NCI-H226 (cell line): ENCODE results near the gene SIRT7.

ENCODE experiments used
- DNase-seq: peaks from one replicate; pipeline ENCODE4 v3.0.0-alpha.2; 2015

The SIRT7 gene

GRCh38 chr17:81904600-81905423 lies 13.2 kb downstream of the SIRT7 start:
- DNase-seq = no peak

GRCh38 chr17:81903896-81904599 lies 13.9 kb downstream of the SIRT7 start:
- DNase-seq = no peak

- DNase-seq = no peak
Observed at GRCh38 chr17:81903415-81903831, 14.6 kb downstream of the SIRT7 start.

- DNase-seq = peak; percentile 0
Observed at GRCh38 chr17:81902653-81903414, 15.1 kb downstream of the SIRT7 start.

GRCh38 chr17:81902023-81902652 lies 15.8 kb downstream of the SIRT7 start, which contains the start of gene NPB:
TSS of gene NPB (plus strand) at chr17:81902238. CDS start at chr17:81902278, 40 bp downstream.
- DNase-seq = peak; percentile 1

- DNase-seq = peak; percentile 1
Observed at GRCh38 chr17:81901167-81902022, 16.6 kb downstream of the SIRT7 start.

GRCh38 chr17:81900181-81900820 lies 17.7 kb downstream of the SIRT7 start:
- DNase-seq = peak; percentile 0

GRCh38 chr17:81899514-81900166 lies 18.3 kb downstream of the SIRT7 start:
- DNase-seq = no peak

- DNase-seq = no peak
Observed at GRCh38 chr17:81898885-81899284, 19.1 kb downstream of the SIRT7 start.

- peak; percentile 55 for DNase-seq
Observed at GRCh38 chr17:81898029-81898866, 19.7 kb downstream of the SIRT7 start.

- no peak for DNase-seq
Observed at GRCh38 chr17:81895400-81895799, 22.6 kb downstream of the SIRT7 start.

- DNase-seq = no peak
Observed at GRCh38 chr17:81891303-81891552, 26.7 kb downstream of the SIRT7 start.

GRCh38 chr17:81890447-81891302 lies 27.3 kb downstream of the SIRT7 start:
- no peak for DNase-seq

GRCh38 chr17:81889602-81890001 lies 28.4 kb downstream of the SIRT7 start:
- no peak for DNase-seq

GRCh38 chr17:81888988-81889595 lies 28.9 kb downstream of the SIRT7 start:
- no peak for DNase-seq

- no peak for DNase-seq
Observed at GRCh38 chr17:81888105-81888987, 29.6 kb downstream of the SIRT7 start.

- no peak for DNase-seq
Observed at GRCh38 chr17:81885869-81886548, 32.0 kb downstream of the SIRT7 start.
